Measurements from ENCODE around the gene SCAMP5.

SCAMP5 gene

GRCh38 chr15:74995182-74995778 lies at the start of gene SCAMP5:
TSS of gene SCAMP5 (plus strand) at chr15:74995563. CDS start at chr15:75011840, 16,277 bp downstream.
- no peak for FAIRE-seq

GRCh38 chr15:74950078-74950908 lies 45.1 kb upstream of the SCAMP5 start:
- FAIRE-seq, result peak; percentile 71

GRCh38 chr15:74951006-74951405 lies 44.4 kb upstream of the SCAMP5 start:
- no peak for FAIRE-seq

- no peak for FAIRE-seq
These were observed 40.8 kb upstream of the SCAMP5 start for GRCh38 chr15:74954515-74954914.

- FAIRE-seq, result no peak
These were observed 40.3 kb upstream of the SCAMP5 start for GRCh38 chr15:74955017-74955416.

- no peak for FAIRE-seq
These were observed 39.3 kb upstream of the SCAMP5 start for GRCh38 chr15:74955796-74956647.

GRCh38 chr15:74956648-74957475 lies 38.5 kb upstream of the SCAMP5 start, which contains the start of gene RPP25:
TSS of gene RPP25 (minus strand) at chr15:74956772. CDS start at chr15:74956583, 189 bp downstream.
- FAIRE-seq, result no peak

GRCh38 chr15:74957476-74958035 lies 37.8 kb upstream of the SCAMP5 start:
- FAIRE-seq, result no peak

- FAIRE-seq, result no peak
These were observed 36.9 kb upstream of the SCAMP5 start for GRCh38 chr15:74958320-74958907.

GRCh38 chr15:74958908-74959585 lies 36.3 kb upstream of the SCAMP5 start:
- FAIRE-seq, result no peak

GRCh38 chr15:74959586-74959939 lies 35.8 kb upstream of the SCAMP5 start:
- no peak for FAIRE-seq

- no peak for FAIRE-seq
These were observed 35.1 kb upstream of the SCAMP5 start for GRCh38 chr15:74960286-74960685.

- FAIRE-seq, result no peak
These were observed 34.3 kb upstream of the SCAMP5 start for GRCh38 chr15:74960995-74961588.

GRCh38 chr15:74961616-74962015 lies 33.7 kb upstream of the SCAMP5 start:
- no peak for FAIRE-seq

GRCh38 chr15:74962219-74962618 lies 33.1 kb upstream of the SCAMP5 start:
- FAIRE-seq, result no peak

GRCh38 chr15:74962671-74963070 lies 32.7 kb upstream of the SCAMP5 start:
- FAIRE-seq, result no peak

- no peak for FAIRE-seq
These were observed 32.1 kb upstream of the SCAMP5 start for GRCh38 chr15:74963213-74963612.

GRCh38 chr15:74964794-74965193 lies 30.6 kb upstream of the SCAMP5 start:
- no peak for FAIRE-seq

- FAIRE-seq, result no peak
These were observed 27.7 kb upstream of the SCAMP5 start for GRCh38 chr15:74967670-74968069.

GRCh38 chr15:74976159-74976558 lies 19.2 kb upstream of the SCAMP5 start:
- no peak for FAIRE-seq

- no peak for FAIRE-seq
These were observed 17.8 kb upstream of the SCAMP5 start for GRCh38 chr15:74977599-74977998.
